ENCODE data around the gene ANXA6.

DNA sequence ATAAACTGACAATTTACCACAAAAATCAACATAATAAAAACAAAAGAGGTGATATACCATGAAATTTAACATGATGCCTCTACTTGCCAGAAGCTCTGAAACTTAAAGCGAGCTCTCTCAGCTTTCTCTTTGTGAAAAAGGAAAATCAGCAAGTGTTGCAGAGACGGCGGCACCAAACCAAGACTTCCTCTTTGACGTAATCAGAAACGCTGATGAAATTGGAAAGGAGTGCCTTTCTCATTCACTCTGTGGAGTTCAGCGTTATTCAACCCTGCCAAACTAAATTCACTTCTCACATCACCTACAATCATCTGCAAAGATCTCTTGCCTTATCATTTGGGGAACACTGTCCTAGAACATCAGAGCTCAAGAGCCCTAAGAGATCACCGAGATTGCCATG lies 32.2 kb downstream of the ANXA6 start:
- TF ChIP-seq, protein P1, sequence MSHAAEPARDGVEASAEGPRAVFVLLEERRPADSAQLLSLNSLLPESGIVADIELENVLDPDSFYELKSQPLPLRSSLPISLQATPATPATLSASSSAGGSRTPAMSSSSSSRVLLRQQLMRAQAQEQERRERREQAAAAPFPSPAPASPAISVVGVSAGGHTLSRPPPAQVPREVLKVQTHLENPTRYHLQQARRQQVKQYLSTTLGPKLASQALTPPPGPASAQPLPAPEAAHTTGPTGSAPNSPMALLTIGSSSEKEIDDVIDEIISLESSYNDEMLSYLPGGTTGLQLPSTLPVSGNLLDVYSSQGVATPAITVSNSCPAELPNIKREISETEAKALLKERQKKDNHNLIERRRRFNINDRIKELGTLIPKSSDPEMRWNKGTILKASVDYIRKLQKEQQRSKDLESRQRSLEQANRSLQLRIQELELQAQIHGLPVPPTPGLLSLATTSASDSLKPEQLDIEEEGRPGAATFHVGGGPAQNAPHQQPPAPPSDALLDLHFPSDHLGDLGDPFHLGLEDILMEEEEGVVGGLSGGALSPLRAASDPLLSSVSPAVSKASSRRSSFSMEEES (CRISPR knock-in tag; IDR thresholded peaks at IDR 0.05), result no peak
- TF ChIP-seq, protein P2, sequence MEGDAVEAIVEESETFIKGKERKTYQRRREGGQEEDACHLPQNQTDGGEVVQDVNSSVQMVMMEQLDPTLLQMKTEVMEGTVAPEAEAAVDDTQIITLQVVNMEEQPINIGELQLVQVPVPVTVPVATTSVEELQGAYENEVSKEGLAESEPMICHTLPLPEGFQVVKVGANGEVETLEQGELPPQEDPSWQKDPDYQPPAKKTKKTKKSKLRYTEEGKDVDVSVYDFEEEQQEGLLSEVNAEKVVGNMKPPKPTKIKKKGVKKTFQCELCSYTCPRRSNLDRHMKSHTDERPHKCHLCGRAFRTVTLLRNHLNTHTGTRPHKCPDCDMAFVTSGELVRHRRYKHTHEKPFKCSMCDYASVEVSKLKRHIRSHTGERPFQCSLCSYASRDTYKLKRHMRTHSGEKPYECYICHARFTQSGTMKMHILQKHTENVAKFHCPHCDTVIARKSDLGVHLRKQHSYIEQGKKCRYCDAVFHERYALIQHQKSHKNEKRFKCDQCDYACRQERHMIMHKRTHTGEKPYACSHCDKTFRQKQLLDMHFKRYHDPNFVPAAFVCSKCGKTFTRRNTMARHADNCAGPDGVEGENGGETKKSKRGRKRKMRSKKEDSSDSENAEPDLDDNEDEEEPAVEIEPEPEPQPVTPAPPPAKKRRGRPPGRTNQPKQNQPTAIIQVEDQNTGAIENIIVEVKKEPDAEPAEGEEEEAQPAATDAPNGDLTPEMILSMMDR (IDR thresholded peaks at IDR 0.05 in 2 of 3, conservative IDR thresholded peaks at IDR 0.05 in 1 of 3; ENCODE audit: insufficient read depth in 2 of 3, low read depth in 1 of 3, low read length in 3 of 3), result no peak
- TF ChIP-seq, protein P3, sequence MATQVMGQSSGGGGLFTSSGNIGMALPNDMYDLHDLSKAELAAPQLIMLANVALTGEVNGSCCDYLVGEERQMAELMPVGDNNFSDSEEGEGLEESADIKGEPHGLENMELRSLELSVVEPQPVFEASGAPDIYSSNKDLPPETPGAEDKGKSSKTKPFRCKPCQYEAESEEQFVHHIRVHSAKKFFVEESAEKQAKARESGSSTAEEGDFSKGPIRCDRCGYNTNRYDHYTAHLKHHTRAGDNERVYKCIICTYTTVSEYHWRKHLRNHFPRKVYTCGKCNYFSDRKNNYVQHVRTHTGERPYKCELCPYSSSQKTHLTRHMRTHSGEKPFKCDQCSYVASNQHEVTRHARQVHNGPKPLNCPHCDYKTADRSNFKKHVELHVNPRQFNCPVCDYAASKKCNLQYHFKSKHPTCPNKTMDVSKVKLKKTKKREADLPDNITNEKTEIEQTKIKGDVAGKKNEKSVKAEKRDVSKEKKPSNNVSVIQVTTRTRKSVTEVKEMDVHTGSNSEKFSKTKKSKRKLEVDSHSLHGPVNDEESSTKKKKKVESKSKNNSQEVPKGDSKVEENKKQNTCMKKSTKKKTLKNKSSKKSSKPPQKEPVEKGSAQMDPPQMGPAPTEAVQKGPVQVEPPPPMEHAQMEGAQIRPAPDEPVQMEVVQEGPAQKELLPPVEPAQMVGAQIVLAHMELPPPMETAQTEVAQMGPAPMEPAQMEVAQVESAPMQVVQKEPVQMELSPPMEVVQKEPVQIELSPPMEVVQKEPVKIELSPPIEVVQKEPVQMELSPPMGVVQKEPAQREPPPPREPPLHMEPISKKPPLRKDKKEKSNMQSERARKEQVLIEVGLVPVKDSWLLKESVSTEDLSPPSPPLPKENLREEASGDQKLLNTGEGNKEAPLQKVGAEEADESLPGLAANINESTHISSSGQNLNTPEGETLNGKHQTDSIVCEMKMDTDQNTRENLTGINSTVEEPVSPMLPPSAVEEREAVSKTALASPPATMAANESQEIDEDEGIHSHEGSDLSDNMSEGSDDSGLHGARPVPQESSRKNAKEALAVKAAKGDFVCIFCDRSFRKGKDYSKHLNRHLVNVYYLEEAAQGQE (IDR thresholded peaks at IDR 0.05; ENCODE audit: borderline replicate concordance), result no peak
- TF ChIP-seq, protein P3 (CRISPR knock-in tag; IDR thresholded peaks at IDR 0.05; ENCODE audit: low read depth), result no peak
- TF ChIP-seq ZNF124 (CRISPR knock-in tag; IDR thresholded peaks at IDR 0.05) (no peak), ZNF175 (CRISPR knock-in tag; IDR thresholded peaks at IDR 0.05; ENCODE audit: low read depth) (no peak), SETDB1 (IDR thresholded peaks at IDR 0.05; ENCODE audit: low read length) (no peak), ATF1 (CRISPR knock-in tag; IDR thresholded peaks at IDR 0.05) (no peak), ATF1 (tag; IDR thresholded peaks at IDR 0.05) (no peak), TAF1 (IDR thresholded peaks at IDR 0.05; ENCODE audit: control insufficient read depth, extremely low read depth, insufficient read depth, low read length, severe bottlenecking) (no peak), CHCHD3 (CRISPR knock-in tag; IDR thresholded peaks at IDR 0.05) (no peak), ZNF766 (CRISPR knock-in tag; conservative IDR thresholded peaks at IDR 0.05) (no peak)
